HL-60 (cell line): ENCODE results near the gene TRNT1.

Experiments used
- DNase-seq, 2 experiments: peaks; one replicate each; pipeline ENCODE4 v3.0.0-alpha.2; 2010 to 2020; ENCODE audit warnings: low read depth in 1 of 2, low spot score in 1 of 2
- H3K27ac ChIP-seq: fragments of 250-450 bp; sonication (Bioruptor Pico); replicated peaks from 2 replicates; pipeline ENCODE4 v1.5.1; 2020; ENCODE audit warnings: mild to moderate bottlenecking, moderate library complexity
- H3K27me3 ChIP-seq: fragments of 250-450 bp; sonication (Bioruptor Pico); 2 replicates; pipeline ENCODE4 v1.5.1; 2021; ENCODE audit warnings: mild to moderate bottlenecking, moderate library complexity; ENCODE audit not compliant: insufficient read depth, poor library complexity, severe bottlenecking
- H3K4me3 ChIP-seq: replicated peaks from 2 replicates; pipeline ENCODE4 v1.5.1; 2011; ENCODE audit warnings: mild to moderate bottlenecking, control low read depth, low read length; ENCODE audit not compliant: insufficient read depth
- CTCF ChIP-seq: IDR thresholded peaks from one replicate; pipeline ENCODE4 v1.5.1; 2011; ENCODE audit warnings: low read length, control low read depth, inconsistent platforms; ENCODE audit not compliant: insufficient read depth
- GABPA ChIP-seq: IDR thresholded peaks from 2 replicates; pipeline ENCODE4 v1.6.1; 2012; ENCODE audit warnings: low read depth
- POLR2AphosphoS5 ChIP-seq: IDR thresholded peaks from 2 replicates; pipeline ENCODE4 v1.6.1; 2012; ENCODE audit warnings: low read depth
- REST ChIP-seq: IDR thresholded peaks from 2 replicates; pipeline ENCODE4 v1.6.1; 2012; ENCODE audit warnings: low read depth; ENCODE audit not compliant: insufficient replicate concordance
- SPI1 ChIP-seq: IDR thresholded peaks from 2 replicates; pipeline ENCODE4 v1.6.1; 2012; ENCODE audit warnings: low read depth, mild to moderate bottlenecking, borderline replicate concordance

Gene TRNT1

GRCh38 chr3:3110749-3111361 is 15.9 kb upstream of the TRNT1 start:
- no peaks in the 10 kb centered on the region for H3K27me3 ChIP-seq
- no peak overlapping the region for H3K27ac ChIP-seq
- no peak for DNase-seq
- H3K4me3 ChIP-seq, result no peak overlapping the region
- TF ChIP-seq POLR2AphosphoS5 (no peak), CTCF (no peak), GABPA (no peak), REST (no peak), SPI1 (no peak)

- H3K27ac ChIP-seq, result no peak overlapping the region
- no peak for TF ChIP-seq CTCF
- TF ChIP-seq POLR2AphosphoS5, result no peak
- TF ChIP-seq REST, result no peak
- no peak for TF ChIP-seq GABPA
- DNase-seq, result no peak
- H3K27me3 ChIP-seq, result no peaks in the 10 kb centered on the region
- H3K4me3 ChIP-seq, result no peak overlapping the region
Observed at GRCh38 chr3:3113042-3113709, 13.6 kb upstream of the TRNT1 start.

GRCh38 chr3:3117651-3118050 is 9.1 kb upstream of the TRNT1 start:
- no peak for DNase-seq
- no peak for TF ChIP-seq POLR2AphosphoS5
- no peak for TF ChIP-seq REST
- no peak for TF ChIP-seq GABPA
- TF ChIP-seq SPI1, result no peak

More at GRCh38 chr3:3117651-3118050, 9.1 kb upstream of the TRNT1 start:
- no peak overlapping the region for H3K27ac ChIP-seq
- no peak overlapping the region for H3K4me3 ChIP-seq
- no peaks in the 10 kb centered on the region for H3K27me3 ChIP-seq
